IMR-90 (cell line): ENCODE data around the gene PTHLH. TPM values are rescaled to one million over a fixed set of nuclear protein-coding genes. Genes with fewer than 3 reads are reported as not detected.
A peak's percentile ranks its signal among the peaks of the same experiment; 100 is the strongest.

Source experiments
- CHD1 ChIP-seq: IDR thresholded peaks from 2 replicates; pipeline ENCODE4 v1.6.1; 2012; ENCODE audit warnings: low read depth, low read length, improper control_type of control experiment
- FOS ChIP-seq: fragments of 150-350 bp; IDR thresholded peaks from 2 replicates; pipeline ENCODE4 v1.6.1; 2016; ENCODE audit warnings: low read depth, low read length
- MAZ ChIP-seq: IDR thresholded peaks from 2 replicates; pipeline ENCODE4 v1.6.1; 2012; ENCODE audit warnings: low read depth, mild to moderate bottlenecking, low read length, improper control_type of control experiment, moderate library complexity, borderline replicate concordance
- MXI1 ChIP-seq: IDR thresholded peaks from 2 replicates; pipeline ENCODE4 v1.6.1; 2012; ENCODE audit warnings: low read depth, mild to moderate bottlenecking, low read length, moderate library complexity, borderline replicate concordance
- RAD21 ChIP-seq: IDR thresholded peaks from 2 replicates; pipeline ENCODE4 v1.6.1; 2012; ENCODE audit warnings: low read length, improper control_type of control experiment
- RCOR1 ChIP-seq: IDR thresholded peaks from 2 replicates; pipeline ENCODE4 v1.6.1; 2012; ENCODE audit warnings: mild to moderate bottlenecking, low read length, improper control_type of control experiment; ENCODE audit not compliant: insufficient replicate concordance
- RFX5 ChIP-seq: IDR thresholded peaks from 2 replicates; pipeline ENCODE4 v1.8.0; 2012; ENCODE audit warnings: low read depth, mild to moderate bottlenecking, low read length, moderate library complexity
- polyA plus RNA-seq, 3 experiments: library from polyadenylated mRNA; depleted of rRNA; stranded (reverse); fragments of >200 nt; gene quantifications; 2 replicates each; pipeline ENCODE4 v1.2.3, GENCODE V29; 2012; ENCODE audit warnings: low replicate concordance in 1 of 3
- total RNA-seq: library from RNA; depleted of rRNA; stranded (reverse); fragments of >200 nt; gene quantifications from 2 replicates; pipeline ENCODE4 v1.2.3, GENCODE V29; 2012
- TF ChIP-seq, protein P1 (sequence below): fragments of 150-350 bp; IDR thresholded peaks from 2 replicates; pipeline ENCODE4 v1.6.1; 2016; ENCODE audit warnings: low read depth, mild to moderate bottlenecking, low read length, moderate library complexity, borderline replicate concordance

The PTHLH gene
- total and polyA plus RNA-seq, 2 of the 4 experiments (the other 2 are of a cell fraction), result 0.36 to 1.3 TPM

DNA sequence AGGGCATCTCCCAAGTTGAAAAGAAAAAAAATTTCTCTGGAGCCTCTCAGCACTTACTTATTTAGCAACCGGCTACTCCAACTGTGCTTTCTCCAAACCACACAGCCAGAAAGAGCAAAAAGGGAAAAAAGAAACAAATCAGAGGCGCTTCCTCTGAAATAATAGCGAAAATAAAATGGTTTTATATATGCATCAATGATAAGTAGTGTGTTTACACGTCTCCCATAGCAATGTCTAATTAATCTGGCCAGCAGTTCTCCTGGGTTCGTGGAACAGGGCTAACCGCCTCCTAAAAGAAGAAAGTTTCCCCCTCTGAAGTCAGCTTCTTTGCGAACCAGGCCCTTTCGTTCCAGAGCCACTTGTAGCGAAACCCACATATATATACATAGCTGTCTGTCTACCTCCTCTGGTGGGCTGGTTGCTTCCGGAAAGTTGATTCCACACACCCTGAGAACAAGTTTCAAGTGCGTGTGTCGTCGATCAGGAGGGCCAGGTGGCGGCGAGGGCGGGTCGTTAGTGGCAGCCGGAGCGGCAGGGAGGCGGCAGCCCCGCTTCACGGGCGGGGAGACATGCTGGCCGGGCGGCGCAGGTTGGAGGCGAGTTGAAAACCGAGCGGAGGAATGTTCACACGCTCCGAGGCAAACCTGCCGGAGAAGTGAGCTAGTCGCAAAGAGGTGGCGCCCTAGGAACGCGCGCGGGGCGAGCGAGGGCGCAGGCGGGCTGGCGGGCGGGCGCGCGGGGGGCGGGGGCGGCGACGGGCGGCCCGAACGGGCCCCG, 2.7 kb downstream of the PTHLH start (continued):
- TF ChIP-seq, protein P1, sequence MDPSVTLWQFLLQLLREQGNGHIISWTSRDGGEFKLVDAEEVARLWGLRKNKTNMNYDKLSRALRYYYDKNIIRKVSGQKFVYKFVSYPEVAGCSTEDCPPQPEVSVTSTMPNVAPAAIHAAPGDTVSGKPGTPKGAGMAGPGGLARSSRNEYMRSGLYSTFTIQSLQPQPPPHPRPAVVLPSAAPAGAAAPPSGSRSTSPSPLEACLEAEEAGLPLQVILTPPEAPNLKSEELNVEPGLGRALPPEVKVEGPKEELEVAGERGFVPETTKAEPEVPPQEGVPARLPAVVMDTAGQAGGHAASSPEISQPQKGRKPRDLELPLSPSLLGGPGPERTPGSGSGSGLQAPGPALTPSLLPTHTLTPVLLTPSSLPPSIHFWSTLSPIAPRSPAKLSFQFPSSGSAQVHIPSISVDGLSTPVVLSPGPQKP, result no peak
- TF ChIP-seq RCOR1 (no peak), RAD21 (peak; percentile 44), FOS (no peak), MXI1 (no peak), MAZ (no peak; the same call in 1 of the 2 replicates), CHD1 (no peak), RFX5 (no peak)
